Activated CD8-positive, alpha-beta memory T cell treated with anti-CD3 and anti-CD28 coated beads, Interleukin-2, amount 50 U/mL, for 48 hours (primary cell): ENCODE data around the gene SLK.

Experiments
- DNase-seq: peaks from one replicate; pipeline ENCODE4 v3.0.0-alpha.2; 2020

Gene SLK

DNA sequence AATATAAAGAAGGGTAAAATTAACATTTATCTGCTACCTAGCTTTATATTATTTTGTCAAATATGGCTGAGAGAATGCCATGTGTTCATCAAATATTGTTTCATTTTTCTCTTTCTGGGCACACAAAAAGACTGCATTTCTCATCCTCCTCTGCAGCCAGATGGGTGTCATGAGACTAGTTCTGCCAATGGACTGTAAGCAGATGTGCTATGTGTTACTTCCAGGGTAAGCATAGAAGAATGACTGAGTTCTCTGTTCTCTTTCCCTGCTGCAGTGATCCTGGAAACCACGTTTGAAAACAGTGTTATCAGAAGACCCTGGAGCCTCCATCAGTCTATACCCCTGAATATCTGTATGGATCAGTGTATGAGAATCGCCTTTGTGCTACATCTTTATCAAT, 24.1 kb upstream of the SLK start:
- DNase-seq, result no peak

- no peak for DNase-seq
These were observed 19.0 kb upstream of the SLK start for GRCh38 chr10:103947799-103948516.

DNA sequence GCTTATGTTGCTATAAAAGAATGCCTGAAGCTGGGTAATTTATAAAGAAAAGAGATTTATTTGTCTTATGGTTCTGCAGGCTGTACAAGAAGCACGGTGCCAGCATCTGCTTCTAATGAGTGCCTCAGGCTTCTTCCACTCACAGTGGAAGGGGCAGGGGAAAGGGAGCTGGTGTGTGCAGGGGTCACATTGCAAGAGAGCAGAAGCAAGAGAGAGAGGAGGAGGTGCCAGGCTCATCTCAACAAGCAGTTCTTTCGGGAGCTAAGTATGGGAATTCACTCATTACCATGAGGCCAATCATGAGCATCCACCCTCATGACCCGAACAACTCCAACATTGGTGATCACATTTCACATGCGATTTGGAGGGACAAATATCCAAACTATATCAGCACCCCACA, 17.2 kb upstream of the SLK start:
- DNase-seq, result no peak

DNA sequence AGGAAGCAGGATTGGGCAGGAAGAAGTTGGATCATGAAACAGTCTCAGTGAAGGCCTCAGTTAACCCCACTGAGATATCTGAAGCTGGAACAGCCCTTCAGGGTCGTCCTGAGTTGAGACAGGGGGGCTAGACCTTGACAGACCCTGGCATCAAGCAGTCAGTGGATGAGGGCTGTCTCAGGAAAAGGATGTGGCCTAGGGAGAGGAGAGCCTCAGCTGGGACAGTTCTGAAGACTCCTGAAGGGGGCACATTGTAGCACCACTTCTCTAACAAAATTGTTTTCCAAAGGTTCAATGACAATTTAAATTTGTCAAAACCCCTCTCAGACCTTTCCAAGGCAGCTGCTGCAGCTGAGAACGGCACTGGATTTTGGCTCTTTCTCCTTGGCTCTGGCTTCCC, 15.8 kb upstream of the SLK start:
- no peak for DNase-seq

GRCh38 chr10:103951942-103952341, 15.0 kb upstream of the SLK start:
- no peak for DNase-seq

GRCh38 chr10:103954543-103954942, 12.4 kb upstream of the SLK start:
- DNase-seq, result no peak

DNA sequence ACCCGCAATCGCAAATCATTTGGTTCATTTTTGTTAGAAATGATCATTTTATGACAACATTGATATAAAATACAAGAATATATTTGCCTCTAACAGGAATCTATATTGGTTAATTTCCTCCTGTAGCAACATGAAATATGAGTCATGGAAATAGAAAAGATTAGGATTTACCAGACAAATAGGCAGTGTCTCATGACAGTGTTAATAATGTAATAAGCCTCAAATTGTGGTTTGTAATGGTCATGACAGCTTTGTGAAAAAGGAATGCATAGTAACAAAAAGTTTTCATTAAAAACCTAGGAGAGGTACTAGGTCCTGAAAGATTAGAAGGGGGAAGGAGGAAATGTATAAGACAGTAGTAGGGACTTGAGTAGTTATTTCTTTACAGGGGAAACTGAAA, 7.9 kb upstream of the SLK start:
- DNase-seq, result no peak

- DNase-seq, result no peak
These were observed 6.8 kb upstream of the SLK start for GRCh38 chr10:103960103-103960502.

- DNase-seq, result no peak
These were observed 620 bp downstream of the SLK start for GRCh38 chr10:103967448-103968071.

DNA sequence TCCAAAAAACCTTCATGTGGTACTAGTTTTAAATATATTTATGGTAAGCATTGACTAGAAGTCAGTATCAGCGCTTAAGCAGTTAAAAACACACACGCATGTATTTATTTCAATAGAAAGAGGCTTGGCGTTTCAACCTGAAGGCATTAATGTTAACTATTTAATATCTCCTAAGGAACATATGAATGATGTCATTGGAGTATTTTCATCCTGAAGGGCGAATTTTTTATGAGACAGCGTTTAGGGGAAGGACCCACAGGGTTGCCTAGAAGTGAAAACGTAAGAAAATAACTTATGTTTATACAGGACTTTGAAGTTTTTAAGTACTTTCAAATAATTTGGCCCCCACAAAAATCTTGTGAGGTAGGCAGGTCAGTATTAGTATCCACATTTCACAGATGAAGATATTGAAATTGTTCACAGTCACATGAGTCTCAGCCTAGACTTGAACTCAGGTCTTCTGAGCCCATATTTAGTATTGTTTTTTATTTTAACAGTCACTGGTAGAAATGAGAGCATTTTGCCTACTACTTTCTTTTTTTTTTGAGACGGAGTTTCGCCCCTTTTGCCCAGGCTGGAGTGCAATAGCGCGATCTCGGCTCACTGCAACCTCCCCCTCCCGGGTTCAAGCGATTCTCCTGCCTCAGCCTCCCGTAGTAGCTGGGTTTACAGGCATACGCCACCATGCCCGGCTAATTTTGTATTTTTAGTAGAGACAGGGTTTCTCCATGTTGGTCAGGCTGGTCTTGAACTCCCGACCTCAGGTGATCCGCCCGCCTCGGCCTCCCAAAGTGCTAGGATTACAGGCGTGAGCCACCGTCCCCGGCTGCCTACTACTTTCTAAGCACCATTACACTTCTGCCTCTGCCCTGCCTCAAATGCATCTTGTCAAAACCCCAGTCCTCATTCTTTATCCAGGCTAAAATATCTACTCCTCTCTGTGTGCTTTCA, 1.8 kb downstream of the SLK start:
- DNase-seq, result no peak

DNA sequence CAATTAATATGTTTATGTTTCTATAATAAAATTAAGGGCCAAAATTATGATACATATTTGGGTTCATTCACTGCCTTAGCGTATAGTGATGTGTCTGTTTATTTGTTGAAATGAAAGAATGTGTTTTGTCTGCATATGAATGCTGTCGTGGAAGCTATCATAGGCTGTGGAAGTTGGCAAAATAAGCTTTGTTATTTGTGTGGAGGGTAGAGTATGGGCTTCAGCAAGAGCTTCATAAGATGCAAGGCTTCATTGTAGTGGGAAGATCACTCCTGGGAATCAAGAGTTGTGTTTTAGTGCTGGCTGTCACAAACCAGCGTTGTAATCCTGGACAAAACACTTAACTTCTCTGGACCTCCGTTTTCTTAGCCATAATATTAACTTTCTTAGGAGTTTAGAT, 2.5 kb downstream of the SLK start:
- DNase-seq, result no peak

GRCh38 chr10:103969857-103970627, 3.1 kb downstream of the SLK start:
- no peak for DNase-seq

- no peak for DNase-seq
These were observed 8.2 kb downstream of the SLK start for GRCh38 chr10:103975169-103975568.

- DNase-seq, result no peak
These were observed 10.3 kb downstream of the SLK start for GRCh38 chr10:103977204-103977603.

- DNase-seq, result no peak
These were observed 12.6 kb downstream of the SLK start for GRCh38 chr10:103979530-103979929.

GRCh38 chr10:103980288-103980906, 13.5 kb downstream of the SLK start:
- DNase-seq, result no peak

GRCh38 chr10:103982639-103983038, 15.7 kb downstream of the SLK start:
- no peak for DNase-seq

GRCh38 chr10:103983367-103983911, 16.5 kb downstream of the SLK start:
- DNase-seq, result no peak

DNA sequence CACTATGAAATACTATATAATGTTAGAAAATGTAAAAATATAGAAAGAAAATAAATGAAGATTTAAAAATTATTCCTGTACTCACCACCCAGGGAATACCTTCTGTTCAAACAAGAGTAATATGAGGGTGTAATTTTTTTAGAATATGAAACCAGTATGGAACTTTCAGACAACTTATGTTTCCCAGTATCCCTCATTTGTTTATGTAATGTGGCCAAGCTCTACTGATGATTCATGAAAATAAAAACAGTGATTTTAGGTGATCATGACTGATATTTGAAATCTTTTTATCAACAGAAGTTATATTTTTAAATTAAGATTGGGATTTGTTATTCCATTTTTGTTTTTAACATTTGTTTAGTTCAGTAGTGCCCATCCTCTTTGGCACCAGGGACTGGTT, 18.8 kb downstream of the SLK start:
- no peak for DNase-seq

GRCh38 chr10:103986360-103986759, 19.4 kb downstream of the SLK start:
- DNase-seq, result no peak

- no peak for DNase-seq
These were observed 23.2 kb downstream of the SLK start for GRCh38 chr10:103990121-103990520.

- no peak for DNase-seq
These were observed 23.6 kb downstream of the SLK start for GRCh38 chr10:103990531-103990930.
